Measurements from ENCODE around the gene SORCS2.

The SORCS2 gene

DNA sequence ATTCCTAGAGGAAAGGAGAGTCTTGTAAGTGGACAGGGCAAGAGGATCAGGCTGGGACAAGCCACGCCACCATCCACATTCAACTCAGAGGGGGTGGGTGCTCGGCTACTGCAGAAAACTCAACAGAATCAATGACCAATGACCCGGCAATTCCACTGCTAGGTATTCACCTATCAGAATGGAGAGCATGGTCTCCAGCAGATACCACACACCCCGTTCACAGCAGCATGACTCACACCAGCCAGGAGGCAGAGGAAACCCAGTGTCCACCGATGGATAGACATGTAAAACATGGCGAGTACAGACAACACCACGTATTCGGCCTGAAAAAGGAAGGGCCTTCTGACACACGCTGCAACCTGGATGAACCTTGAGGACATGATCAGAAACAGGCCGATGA, 571.5 kb downstream of the SORCS2 start:
- Histone ChIP-seq H3K79me2 (ENCODE audit: control insufficient read depth, insufficient read depth, low read length, poor library complexity) (no peaks in the 10 kb centered on the region), H3K27me3 (ENCODE audit: insufficient read depth, low read length) (no peaks in the 10 kb centered on the region), H3K14ac (ENCODE audit: low read length) (no peak overlapping the region), H3K4ac (ENCODE audit: low read depth, low read length) (no peak overlapping the region), H4K91ac (ENCODE audit: low read depth, low read length) (no peak overlapping the region), H3K27ac (ENCODE audit: low read depth, low read length) (no peak overlapping the region), H3K4me3 (ENCODE audit: low read depth, low read length) (no peak overlapping the region), H4K12ac (ENCODE audit: low read depth, low read length) (no peak overlapping the region), H2AK5ac (ENCODE audit: low read length) (no peak overlapping the region), H2BK12ac (ENCODE audit: low read length) (no peak overlapping the region), H3K23ac (ENCODE audit: low read length) (no peak overlapping the region), H2BK5ac (ENCODE audit: low read depth, low read length, poor library complexity) (no peak overlapping the region), H3K18ac (ENCODE audit: low read length) (peak overlapping the region; percentile 10), H3K9ac (ENCODE audit: low read length) (no peak overlapping the region), H2AFZ (ENCODE audit: insufficient read depth, low read length, poor library complexity) (no peak overlapping the region), H2BK120ac (ENCODE audit: insufficient read depth, low read length, poor library complexity) (no peak overlapping the region), H3K9me3 (ENCODE audit: insufficient read depth, low read depth, low read length) (no peaks in the 10 kb centered on the region), H3K36me3 (ENCODE audit: control insufficient read depth in 1 of 2, insufficient read depth in 2 of 2, low read length in 2 of 2) (peaks cover 57 to 59% of the 10 kb centered on the region in 2 experiments), H3K4me2 (ENCODE audit: low read length) (no peak overlapping the region), H3K79me1 (ENCODE audit: low read length) (no peaks in the 10 kb centered on the region), H3K4me1 (ENCODE audit: control insufficient read depth in 1 of 2, insufficient read depth in 2 of 2, low read length in 2 of 2) (peaks cover 9 to 11% of the 10 kb centered on the region in 2 experiments), H4K8ac (ENCODE audit: low read depth, low read length) (no peak overlapping the region)
- whole genome bisulfite sequencing (ENCODE audit: extremely low coverage, insufficient coverage, insufficient read length), result no CpG with 5 or more reads among the region's 10 CpGs
- DNase-seq, result peak; percentile 53 to 54

- Histone ChIP-seq H4K8ac (ENCODE audit: low read depth, low read length) (no peak overlapping the region), H3K23ac (ENCODE audit: low read length) (no peak overlapping the region), H2BK5ac (ENCODE audit: low read depth, low read length, poor library complexity) (no peak overlapping the region), H3K79me1 (ENCODE audit: low read length) (no peaks in the 10 kb centered on the region), H4K12ac (ENCODE audit: low read depth, low read length) (no peak overlapping the region), H3K14ac (ENCODE audit: low read length) (no peak overlapping the region), H3K4ac (ENCODE audit: low read depth, low read length) (no peak overlapping the region), H3K4me2 (ENCODE audit: low read length) (no peak overlapping the region), H3K9me3 (ENCODE audit: insufficient read depth, low read depth, low read length) (no peaks in the 10 kb centered on the region), H3K27ac (ENCODE audit: low read depth, low read length) (no peak overlapping the region), H3K4me1 (ENCODE audit: control insufficient read depth in 1 of 2, insufficient read depth in 2 of 2, low read length in 2 of 2) (peaks cover 9 to 11% of the 10 kb centered on the region in 2 experiments), H3K9ac (ENCODE audit: low read length) (no peak overlapping the region), H2BK12ac (ENCODE audit: low read length) (no peak overlapping the region), H3K27me3 (ENCODE audit: insufficient read depth, low read length) (no peaks in the 10 kb centered on the region), H3K4me3 (ENCODE audit: low read depth, low read length) (no peak overlapping the region), H2AK5ac (ENCODE audit: low read length) (no peak overlapping the region), H3K36me3 (ENCODE audit: control insufficient read depth in 1 of 2, insufficient read depth in 2 of 2, low read length in 2 of 2) (peaks cover 64 to 65% of the 10 kb centered on the region in 2 experiments), H2AFZ (ENCODE audit: insufficient read depth, low read length, poor library complexity) (no peak overlapping the region), H3K18ac (ENCODE audit: low read length) (no peak overlapping the region), H2BK120ac (ENCODE audit: insufficient read depth, low read length, poor library complexity) (no peak overlapping the region), H3K79me2 (ENCODE audit: control insufficient read depth, insufficient read depth, low read length, poor library complexity) (no peaks in the 10 kb centered on the region), H4K91ac (ENCODE audit: low read depth, low read length) (no peak overlapping the region)
- no CpG with 5 or more reads among the region's 5 CpGs for WGBS (ENCODE audit: extremely low coverage, insufficient coverage, insufficient read length)
- no peak for DNase-seq
Measured at GRCh38 chr4:7764466-7764865, 572.1 kb downstream of the SORCS2 start.

DNA sequence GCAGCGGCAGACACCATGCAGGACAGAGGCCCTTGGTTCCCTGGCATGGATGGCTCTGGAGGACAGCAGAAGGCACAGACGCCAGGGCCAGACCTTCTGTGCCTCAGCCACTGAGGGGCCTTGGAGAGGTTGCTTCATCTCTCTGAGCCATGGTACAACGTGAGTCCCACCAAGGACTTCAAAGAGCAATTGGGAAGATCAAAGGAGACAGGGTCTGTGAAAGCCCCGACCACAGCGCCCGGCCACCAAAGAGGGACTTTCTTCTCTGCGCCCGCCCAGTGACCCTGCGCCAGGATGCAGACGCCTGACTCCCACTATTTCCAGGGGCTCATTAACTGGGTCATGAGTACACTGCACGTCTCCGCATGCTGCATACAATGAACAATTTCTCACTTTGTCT, 573.3 kb downstream of the SORCS2 start:
- Histone ChIP-seq H3K36me3 (ENCODE audit: control insufficient read depth in 1 of 2, insufficient read depth in 2 of 2, low read length in 2 of 2) (peaks cover 62 to 70% of the 10 kb centered on the region in 2 experiments), H3K18ac (ENCODE audit: low read length) (no peak overlapping the region), H3K4ac (ENCODE audit: low read depth, low read length) (no peak overlapping the region), H2BK12ac (ENCODE audit: low read length) (no peak overlapping the region), H3K4me1 (ENCODE audit: control insufficient read depth in 1 of 2, insufficient read depth in 2 of 2, low read length in 2 of 2) (peaks cover 9 to 11% of the 10 kb centered on the region in 2 experiments), H4K91ac (ENCODE audit: low read depth, low read length) (no peak overlapping the region), H3K23ac (ENCODE audit: low read length) (no peak overlapping the region), H3K79me1 (ENCODE audit: low read length) (no peaks in the 10 kb centered on the region), H2AFZ (ENCODE audit: insufficient read depth, low read length, poor library complexity) (no peak overlapping the region), H3K9ac (ENCODE audit: low read length) (no peak overlapping the region), H4K12ac (ENCODE audit: low read depth, low read length) (no peak overlapping the region), H3K9me3 (ENCODE audit: insufficient read depth, low read depth, low read length) (no peaks in the 10 kb centered on the region), H3K27ac (ENCODE audit: low read depth, low read length) (no peak overlapping the region), H3K14ac (ENCODE audit: low read length) (no peak overlapping the region), H3K27me3 (ENCODE audit: insufficient read depth, low read length) (no peaks in the 10 kb centered on the region), H3K79me2 (ENCODE audit: control insufficient read depth, insufficient read depth, low read length, poor library complexity) (no peaks in the 10 kb centered on the region), H3K4me2 (ENCODE audit: low read length) (no peak overlapping the region), H3K4me3 (ENCODE audit: low read depth, low read length) (no peak overlapping the region), H2BK120ac (ENCODE audit: insufficient read depth, low read length, poor library complexity) (no peak overlapping the region), H4K8ac (ENCODE audit: low read depth, low read length) (no peak overlapping the region), H2AK5ac (ENCODE audit: low read length) (no peak overlapping the region), H2BK5ac (ENCODE audit: low read depth, low read length, poor library complexity) (no peak overlapping the region)
- DNase-seq, result no peak
- WGBS (ENCODE audit: extremely low coverage, insufficient coverage, insufficient read length), result no CpG with 5 or more reads among the region's 12 CpGs

GRCh38 chr4:7766086-7766485, 573.7 kb downstream of the SORCS2 start:
- H4K8ac ChIP-seq (ENCODE audit: low read depth, low read length), result no peak overlapping the region
- H2AK5ac ChIP-seq (ENCODE audit: low read length), result no peak overlapping the region
- no peak overlapping the region for H2BK12ac ChIP-seq (ENCODE audit: low read length)
- peaks cover 63 to 71% of the 10 kb centered on the region in 2 experiments for H3K36me3 ChIP-seq (ENCODE audit: control insufficient read depth in 1 of 2, insufficient read depth in 2 of 2, low read length in 2 of 2)
- no peaks in the 10 kb centered on the region for H3K79me1 ChIP-seq (ENCODE audit: low read length)
- no peak overlapping the region for H2AFZ ChIP-seq (ENCODE audit: insufficient read depth, low read length, poor library complexity)
- DNase-seq, result no peak
- no peaks in the 10 kb centered on the region for H3K79me2 ChIP-seq (ENCODE audit: control insufficient read depth, insufficient read depth, low read length, poor library complexity)
- WGBS (ENCODE audit: extremely low coverage, insufficient coverage, insufficient read length), result no CpG with 5 or more reads among the region's 11 CpGs
- H3K27ac ChIP-seq (ENCODE audit: low read depth, low read length), result no peak overlapping the region
- H2BK120ac ChIP-seq (ENCODE audit: insufficient read depth, low read length, poor library complexity), result no peak overlapping the region
- no peak overlapping the region for H4K12ac ChIP-seq (ENCODE audit: low read depth, low read length)
- H2BK5ac ChIP-seq (ENCODE audit: low read depth, low read length, poor library complexity), result no peak overlapping the region
- no peak overlapping the region for H3K14ac ChIP-seq (ENCODE audit: low read length)
- no peak overlapping the region for H3K18ac ChIP-seq (ENCODE audit: low read length)
- no peak overlapping the region for H3K4me3 ChIP-seq (ENCODE audit: low read depth, low read length)
- H4K91ac ChIP-seq (ENCODE audit: low read depth, low read length), result no peak overlapping the region
- H3K27me3 ChIP-seq (ENCODE audit: insufficient read depth, low read length), result no peaks in the 10 kb centered on the region
- no peak overlapping the region for H3K9ac ChIP-seq (ENCODE audit: low read length)
- no peak overlapping the region for H3K4ac ChIP-seq (ENCODE audit: low read depth, low read length)
- no peaks in the 10 kb centered on the region for H3K9me3 ChIP-seq (ENCODE audit: insufficient read depth, low read depth, low read length)
- peaks cover 9 to 11% of the 10 kb centered on the region in 2 experiments for H3K4me1 ChIP-seq (ENCODE audit: control insufficient read depth in 1 of 2, insufficient read depth in 2 of 2, low read length in 2 of 2)
- no peak overlapping the region for H3K4me2 ChIP-seq (ENCODE audit: low read length)
- H3K23ac ChIP-seq (ENCODE audit: low read length), result no peak overlapping the region

Data from trophoblast cell (in vitro differentiated cells and primary cell).